SKM-1 treated with dmso at 0.1 percent for 144 hours (cell line): ENCODE results near the gene EAF2.
A peak's percentile ranks its signal among the peaks of the same experiment; 100 is the strongest.
"Not testable (repeated sequence)": the region's sequence is repeated elsewhere in the genome, so short reads cannot be mapped to it uniquely, and the experiment has no call there.

Experiments
- DNase-seq: peaks from one replicate; lab custom pipeline; 2025; ENCODE audit not compliant: unreplicated experiment; lab: John Stamatoyannopoulos, UW

Gene EAF2

GRCh38 chr3:121857778-121858177, 22.8 kb downstream of the EAF2 start:
- DNase-seq = not testable (repeated sequence)

GRCh38 chr3:121863247-121863646, 28.2 kb downstream of the EAF2 start:
- DNase-seq = not testable (repeated sequence)

DNA sequence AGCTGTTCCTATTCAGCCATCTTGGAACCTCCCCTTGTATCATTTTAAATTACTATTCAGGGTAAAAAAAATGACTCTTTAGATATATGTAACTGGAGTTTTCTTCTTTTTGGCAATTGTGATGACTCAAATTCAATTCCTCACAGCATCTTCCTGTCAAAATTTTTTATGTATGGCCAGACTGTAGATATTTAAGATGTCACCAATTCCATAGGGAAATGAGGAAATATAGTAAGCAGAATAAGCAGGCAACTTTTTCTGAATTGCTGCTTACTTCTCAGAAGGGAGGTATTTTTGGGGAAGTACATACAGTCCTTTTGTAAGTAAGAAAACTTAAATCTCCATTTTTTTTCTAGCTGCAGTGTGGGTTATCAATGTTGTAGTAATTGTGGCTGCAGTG, 28.8 kb downstream of the EAF2 start:
- DNase-seq = no peak

- no peak for DNase-seq
Measured at GRCh38 chr3:121869736-121870135, 34.7 kb downstream of the EAF2 start.

- no peak for DNase-seq
Measured at GRCh38 chr3:121870717-121871116, 35.7 kb downstream of the EAF2 start.

- DNase-seq = no peak
Measured at GRCh38 chr3:121871430-121871829, 36.4 kb downstream of the EAF2 start.

GRCh38 chr3:121878411-121878810, 43.4 kb downstream of the EAF2 start:
- DNase-seq = no peak

DNA sequence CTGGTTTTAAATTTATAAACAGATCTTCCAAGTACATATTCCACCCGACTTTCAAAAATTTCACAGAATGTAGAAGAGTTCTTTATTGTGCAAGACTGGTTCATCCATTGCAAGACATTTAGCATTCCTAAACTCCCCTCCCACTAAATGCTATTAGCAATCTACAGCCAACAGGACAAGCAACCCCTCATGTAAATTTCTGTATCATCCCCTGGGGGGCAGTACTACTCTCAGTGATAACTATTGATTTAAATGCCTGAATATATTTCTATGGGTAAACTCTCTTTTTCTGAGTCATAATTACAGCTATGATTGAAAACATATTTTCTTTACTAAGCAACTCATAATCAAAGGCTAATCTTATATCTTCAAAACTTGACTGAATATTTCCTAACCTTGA, 48.5 kb downstream of the EAF2 start:
- peak; percentile 25 for DNase-seq

- no peak for DNase-seq
Measured at GRCh38 chr3:121885386-121885785, 50.4 kb downstream of the EAF2 start.

- no peak for DNase-seq
Measured at GRCh38 chr3:121894301-121894990, 59.4 kb downstream of the EAF2 start, which contains the start of gene SLC15A2. TSS of gene SLC15A2 (plus strand) at chr3:121894401. CDS start at chr3:121894477, 76 bp downstream.

- peak; percentile 14 for DNase-seq
Measured at GRCh38 chr3:121895121-121895520, 60.1 kb downstream of the EAF2 start.

GRCh38 chr3:121895736-121896135, 60.7 kb downstream of the EAF2 start:
- DNase-seq = no peak

DNA sequence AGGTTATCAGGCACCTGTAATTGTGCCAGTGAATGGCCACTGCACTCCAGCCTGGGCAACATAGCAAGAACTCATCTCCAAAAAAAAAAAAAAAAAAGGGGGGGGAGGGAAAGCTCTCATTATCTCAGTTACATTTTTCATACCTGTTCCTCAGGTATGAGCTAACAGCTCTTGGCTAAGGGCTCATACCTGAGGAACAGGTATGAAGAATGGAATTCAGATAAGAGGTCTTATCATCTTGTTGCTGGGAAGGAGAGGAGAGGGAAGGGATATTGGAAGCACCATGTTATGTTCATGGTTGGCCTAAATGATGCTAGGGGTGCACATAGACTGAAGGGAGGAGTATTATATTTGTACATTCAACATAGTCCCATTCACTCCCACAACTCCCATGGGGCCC, 61.8 kb downstream of the EAF2 start:
- no peak for DNase-seq

GRCh38 chr3:121897296-121897695, 62.3 kb downstream of the EAF2 start:
- no peak for DNase-seq

DNA sequence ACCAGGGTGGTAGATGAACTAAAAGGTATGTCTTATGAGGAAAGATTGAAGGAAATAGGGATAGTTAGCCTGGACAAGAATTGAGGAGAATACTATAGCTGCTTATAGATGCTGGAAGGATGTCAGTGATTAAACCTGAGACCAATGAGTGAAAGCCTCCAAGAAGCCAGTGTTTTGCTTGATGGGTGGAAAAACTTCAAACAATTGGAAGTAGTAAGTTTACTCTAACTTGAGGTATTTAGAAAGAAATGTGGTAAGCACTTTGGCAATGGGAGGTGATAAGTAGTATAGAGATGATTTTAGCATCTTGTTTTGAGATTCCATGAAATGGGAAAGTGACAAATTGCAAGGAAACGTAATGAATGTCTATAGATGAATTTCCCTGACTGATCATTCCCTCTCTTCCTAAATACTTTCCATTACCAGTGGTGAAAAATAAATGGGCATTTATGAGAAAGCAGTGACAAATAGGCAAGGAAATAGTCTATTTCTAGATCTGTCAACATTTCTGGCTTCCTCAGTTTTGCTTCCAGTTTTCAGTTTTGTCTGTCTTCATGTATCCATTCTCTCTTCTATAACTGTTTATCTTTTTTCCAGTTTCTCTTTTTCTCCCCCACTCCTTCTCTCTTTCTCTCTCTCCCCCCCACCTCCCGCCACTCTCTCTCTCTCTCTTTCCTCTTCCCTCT, 78.4 kb downstream of the EAF2 start:
- DNase-seq = no peak

DNA sequence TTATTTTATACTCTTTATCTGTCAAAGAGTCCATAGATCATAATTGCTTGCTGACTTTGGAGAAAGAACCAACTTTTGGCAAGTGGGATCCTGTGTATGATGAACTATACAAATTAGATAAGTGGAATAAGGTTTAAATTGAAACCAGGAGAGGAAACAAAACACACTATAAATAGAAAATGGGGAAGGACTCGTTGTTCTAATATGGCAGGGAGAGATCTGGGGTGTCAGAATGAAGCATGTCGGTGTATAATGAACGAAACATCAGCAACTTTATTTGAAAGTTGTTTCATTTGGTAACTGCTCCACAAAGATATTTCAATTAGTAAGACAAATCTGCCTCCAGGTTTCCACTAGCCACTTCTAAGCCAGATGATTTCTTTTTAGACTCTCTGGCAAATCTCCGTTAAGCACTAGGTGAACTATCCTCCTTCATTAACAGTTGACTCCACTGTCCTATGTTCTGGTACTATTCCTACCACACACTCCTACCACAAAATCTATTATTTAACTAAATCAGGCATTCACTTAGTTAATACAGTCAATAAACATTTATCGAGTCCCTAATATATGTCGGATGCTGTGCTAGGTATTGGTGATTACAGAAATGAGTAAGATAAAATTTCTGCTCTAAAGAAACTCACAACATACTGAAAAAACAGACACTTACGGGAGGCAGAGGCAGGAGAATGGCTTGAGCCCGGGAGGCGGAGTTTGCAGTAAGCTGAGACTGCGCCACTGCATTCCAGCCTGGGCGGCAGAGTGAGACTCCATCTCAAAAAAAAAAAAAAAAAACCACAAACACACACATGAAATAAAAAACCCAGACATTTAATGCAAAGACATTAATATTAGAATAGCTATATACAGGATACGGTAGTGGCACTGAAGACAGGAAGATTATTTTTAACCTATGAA, 79.3 kb downstream of the EAF2 start:
- no peak for DNase-seq

DNA sequence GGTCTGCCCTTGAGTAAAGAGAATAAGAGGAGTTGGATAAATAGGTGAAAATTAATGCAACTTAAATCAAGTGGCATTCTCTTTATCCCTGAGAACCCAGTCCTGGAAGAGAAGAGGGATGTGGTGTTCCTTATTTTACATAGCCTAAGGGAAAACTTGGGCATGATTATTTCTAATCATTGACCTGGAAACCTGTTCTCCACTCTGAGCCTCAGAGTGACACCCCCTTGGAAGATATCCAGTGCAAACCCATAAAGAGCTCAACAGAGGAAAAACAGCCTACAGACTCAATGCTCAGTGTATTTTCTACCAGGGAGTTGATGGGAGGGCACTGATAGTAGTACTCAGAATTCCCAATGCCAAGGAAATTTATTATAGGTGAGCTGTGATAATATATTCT, 81.2 kb downstream of the EAF2 start:
- DNase-seq = no peak

DNA sequence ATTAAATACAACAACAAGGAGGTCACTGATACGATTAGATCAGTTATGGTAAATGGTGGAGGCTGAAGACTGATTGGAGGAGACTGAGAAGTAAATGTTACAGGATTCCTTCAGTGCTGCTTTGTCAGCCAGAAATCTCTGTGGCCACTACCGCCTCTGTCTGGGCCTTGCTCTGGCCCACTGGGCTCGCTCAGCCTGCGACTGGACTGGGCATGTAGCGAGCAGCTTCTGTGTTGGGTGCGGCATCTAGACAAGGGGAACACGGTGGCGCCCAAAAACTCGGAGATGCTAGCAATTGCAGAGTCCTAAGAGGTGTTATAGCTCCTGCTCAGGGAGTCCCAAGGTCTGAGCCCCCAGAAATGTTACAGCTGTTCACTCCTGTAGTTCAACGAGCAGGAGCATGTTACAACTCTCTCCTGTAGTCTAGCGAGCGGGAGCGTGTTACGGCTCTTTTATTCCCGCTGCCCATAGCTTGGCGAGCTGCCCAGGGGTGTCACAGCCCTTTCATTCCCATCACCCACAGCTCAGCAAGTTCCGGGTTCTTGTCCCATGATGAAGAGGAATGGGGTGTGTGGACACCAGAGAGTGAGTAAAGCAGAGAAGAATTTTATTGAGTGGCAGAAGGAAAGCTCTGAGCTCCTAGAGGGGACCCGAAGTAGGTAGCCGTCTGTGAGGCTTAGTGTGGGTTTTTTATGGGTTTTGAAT, 83.9 kb downstream of the EAF2 start:
- DNase-seq = no peak

- DNase-seq = no peak
Measured at GRCh38 chr3:121924734-121925133, 89.7 kb downstream of the EAF2 start.

DNA sequence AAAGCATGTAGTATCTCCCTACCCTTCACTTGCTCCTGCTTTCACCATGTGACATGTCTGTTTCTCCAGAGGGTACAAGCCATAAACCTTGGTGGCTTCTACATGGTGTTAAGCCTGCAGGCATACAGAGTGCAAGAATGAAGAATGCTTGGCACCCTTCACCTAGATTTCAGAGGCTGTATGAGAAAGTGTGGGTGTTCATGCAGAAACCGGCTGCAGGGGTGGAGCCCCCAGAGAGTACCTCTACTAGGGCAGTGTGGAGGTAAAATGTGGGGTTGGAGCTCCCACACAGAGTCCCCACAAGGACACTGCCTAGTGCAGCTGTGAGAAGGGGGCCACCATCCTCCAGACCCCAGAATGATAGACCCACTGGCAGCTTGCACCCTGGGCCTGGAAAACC, 91.4 kb downstream of the EAF2 start:
- no peak for DNase-seq
